ENCODE measurements around the gene GIMAP2. TPM values are rescaled to one million over a fixed set of nuclear protein-coding genes. Genes with fewer than 3 reads are reported as not detected.

Gene GIMAP2
- total RNA-seq, 4 donors from 2014 or later: 0.72 to 12.4 (median 5.6) TPM

GRCh38 chr7:150648353-150649079, 37.0 kb upstream of the GIMAP2 start:
- intact Hi-C loops (cut with DNase I): no loop called here
- H3K9me3 ChIP-seq: no peaks in the 10 kb centered on the region
- H3K4me3 ChIP-seq: no peak overlapping the region
- no peak for DNase-seq
- H3K36me3 ChIP-seq: no peaks in the 10 kb centered on the region
- 56 to 82% methylated on average over 3 of the region's 3 CpGs for WGBS, 2 donors
- no peak overlapping the region for H3K27ac ChIP-seq
- H3K4me1 ChIP-seq: no peaks in the 10 kb centered on the region
- H3K27me3 ChIP-seq: no peaks in the 10 kb centered on the region
- TF ChIP-seq, protein P1, sequence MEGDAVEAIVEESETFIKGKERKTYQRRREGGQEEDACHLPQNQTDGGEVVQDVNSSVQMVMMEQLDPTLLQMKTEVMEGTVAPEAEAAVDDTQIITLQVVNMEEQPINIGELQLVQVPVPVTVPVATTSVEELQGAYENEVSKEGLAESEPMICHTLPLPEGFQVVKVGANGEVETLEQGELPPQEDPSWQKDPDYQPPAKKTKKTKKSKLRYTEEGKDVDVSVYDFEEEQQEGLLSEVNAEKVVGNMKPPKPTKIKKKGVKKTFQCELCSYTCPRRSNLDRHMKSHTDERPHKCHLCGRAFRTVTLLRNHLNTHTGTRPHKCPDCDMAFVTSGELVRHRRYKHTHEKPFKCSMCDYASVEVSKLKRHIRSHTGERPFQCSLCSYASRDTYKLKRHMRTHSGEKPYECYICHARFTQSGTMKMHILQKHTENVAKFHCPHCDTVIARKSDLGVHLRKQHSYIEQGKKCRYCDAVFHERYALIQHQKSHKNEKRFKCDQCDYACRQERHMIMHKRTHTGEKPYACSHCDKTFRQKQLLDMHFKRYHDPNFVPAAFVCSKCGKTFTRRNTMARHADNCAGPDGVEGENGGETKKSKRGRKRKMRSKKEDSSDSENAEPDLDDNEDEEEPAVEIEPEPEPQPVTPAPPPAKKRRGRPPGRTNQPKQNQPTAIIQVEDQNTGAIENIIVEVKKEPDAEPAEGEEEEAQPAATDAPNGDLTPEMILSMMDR (IDR thresholded peaks at IDR 0.05): no peak
- TF ChIP-seq POLR2A (IDR thresholded peaks at IDR 0.05): no peak

DNA sequence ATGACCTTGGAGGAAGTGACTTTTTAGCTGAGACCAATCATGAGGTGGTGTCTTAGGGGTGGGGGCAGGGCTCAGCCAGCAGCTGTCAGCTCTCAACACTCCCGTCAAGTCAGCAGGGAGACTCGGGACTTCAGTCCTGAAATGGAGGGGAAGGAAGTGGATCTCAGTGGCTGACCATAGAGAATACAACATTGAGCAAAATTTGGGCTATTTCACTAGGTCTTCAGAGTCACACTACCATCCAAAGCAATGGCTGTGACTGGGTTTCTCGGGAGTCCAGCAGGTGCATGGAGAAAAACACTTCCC, 36.5 kb upstream of the GIMAP2 start:
- Histone ChIP-seq H3K4me1 (no peaks in the 10 kb centered on the region), H3K4me3 (no peak overlapping the region), H3K36me3 (no peaks in the 10 kb centered on the region), H3K27me3 (no peaks in the 10 kb centered on the region), H3K9me3 (no peaks in the 10 kb centered on the region), H3K27ac (no peak overlapping the region)
- DNase-seq: no peak
- intact Hi-C loops (cut with DNase I): no loop called here
- 51 to 100% methylated on average over 1 to 3 of the region's 3 CpGs for WGBS, 2 donors
- no peak for TF ChIP-seq POLR2A (IDR thresholded peaks at IDR 0.05)
- TF ChIP-seq, protein P1 (IDR thresholded peaks at IDR 0.05): no peak

DNA sequence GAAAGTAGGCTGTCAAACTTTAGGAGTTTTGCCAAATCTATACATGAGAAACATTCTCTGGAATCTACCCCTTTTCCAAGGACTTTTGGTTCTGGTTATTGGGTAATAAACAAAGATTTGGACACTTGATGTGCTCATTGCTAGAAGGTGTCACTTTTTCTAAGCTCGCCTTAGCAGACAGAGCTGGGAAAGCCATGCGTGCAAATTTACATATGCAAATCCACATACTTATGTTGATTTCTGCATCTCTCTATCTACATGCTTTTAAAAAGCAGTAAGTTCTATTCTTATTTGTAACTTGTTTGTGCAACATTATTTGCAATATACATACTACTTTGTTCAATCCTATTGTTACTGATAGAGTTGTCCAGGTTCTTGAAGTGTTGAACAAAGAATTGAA, 30.8 kb upstream of the GIMAP2 start:
- 71 to 86% methylated on average over 2 of the region's 2 CpGs for WGBS, 2 donors
- Histone ChIP-seq H3K4me1 (no peaks in the 10 kb centered on the region), H3K9me3 (no peaks in the 10 kb centered on the region), H3K27ac (no peak overlapping the region), H3K27me3 (no peaks in the 10 kb centered on the region), H3K4me3 (no peak overlapping the region), H3K36me3 (no peaks in the 10 kb centered on the region)
- TF ChIP-seq, protein P1 (IDR thresholded peaks at IDR 0.05): no peak
- intact Hi-C loops (cut with DNase I): no loop called here
- no peak for DNase-seq

- Histone ChIP-seq H3K4me3 (no peak overlapping the region), H3K9me3 (no peaks in the 10 kb centered on the region), H3K27ac (no peak overlapping the region), H3K4me1 (no peaks in the 10 kb centered on the region), H3K36me3 (no peaks in the 10 kb centered on the region), H3K27me3 (no peaks in the 10 kb centered on the region)
- no peak for DNase-seq
- 77 to 83% methylated on average over 5 of the region's 5 CpGs for WGBS, 2 donors
- TF ChIP-seq, protein P1 (IDR thresholded peaks at IDR 0.05): no peak
- TF ChIP-seq POLR2A (IDR thresholded peaks at IDR 0.05): no peak
- intact Hi-C loops (cut with DNase I): no loop called here
Measured at GRCh38 chr7:150656047-150656446, 29.5 kb upstream of the GIMAP2 start.

DNA sequence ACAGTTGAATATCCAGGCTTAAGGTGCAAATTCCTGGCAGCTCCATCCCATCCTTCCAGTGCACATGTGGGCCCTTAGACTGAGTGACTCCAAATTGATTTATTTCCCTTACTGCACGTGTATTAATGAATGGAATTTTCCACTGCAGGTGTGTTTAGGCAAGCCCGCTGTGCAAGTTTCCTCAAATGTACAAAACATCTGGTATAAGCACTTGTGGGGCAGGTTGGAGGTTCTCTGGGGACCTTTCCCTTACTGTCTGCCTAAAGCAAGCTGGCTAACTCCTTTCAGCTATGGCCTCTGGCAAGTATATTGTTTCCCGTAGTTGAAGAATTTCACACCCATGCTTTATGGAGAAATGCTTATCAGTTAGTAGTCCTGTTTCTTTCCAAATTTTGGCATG, 28.0 kb upstream of the GIMAP2 start:
- TF ChIP-seq POLR2A (IDR thresholded peaks at IDR 0.05): no peak
- TF ChIP-seq, protein P1 (IDR thresholded peaks at IDR 0.05): no peak
- H3K27me3 ChIP-seq: no peaks in the 10 kb centered on the region
- intact Hi-C loops (cut with DNase I): no loop called here

More for the DNA sequence above, 28.0 kb upstream of the GIMAP2 start:
- WGBS, 2 donors: 60 to 70% methylated on average over 3 of the region's 3 CpGs
- H3K9me3 ChIP-seq: no peaks in the 10 kb centered on the region
- H3K4me1 ChIP-seq: no peaks in the 10 kb centered on the region
- H3K4me3 ChIP-seq: no peak overlapping the region
- no peaks in the 10 kb centered on the region for H3K36me3 ChIP-seq
- no peak overlapping the region for H3K27ac ChIP-seq
- DNase-seq: no peak
